IPS DF 6.9 (cell line): ENCODE results near the gene MED8.

Source experiments
- DNase-seq: peaks from one replicate; pipeline ENCODE4 v3.0.0-alpha.2; 2013; ENCODE audit warnings: low read depth, low spot score
- H3K27ac ChIP-seq: one replicate; pipeline ENCODE4 v1.5.1; 2013; ENCODE audit warnings: low read length, control low read depth
- H3K27me3 ChIP-seq: 2 replicates; pipeline ENCODE4 v1.6.1; 2013; ENCODE audit warnings: mild to moderate bottlenecking, low read length; ENCODE audit not compliant: control insufficient read depth, insufficient read depth
- H3K36me3 ChIP-seq: 2 replicates; pipeline ENCODE4 v1.6.1; 2013; ENCODE audit warnings: low read length; ENCODE audit not compliant: control insufficient read depth, insufficient read depth
- H3K4me1 ChIP-seq: 2 replicates; pipeline ENCODE4 v1.6.1; 2013; ENCODE audit warnings: low read length; ENCODE audit not compliant: control insufficient read depth, insufficient read depth
- H3K4me3 ChIP-seq: 2 replicates; pipeline ENCODE4 v1.5.1; 2013; ENCODE audit warnings: mild to moderate bottlenecking, low read length
- H3K9me3 ChIP-seq: 2 replicates; pipeline ENCODE4 v1.6.1; 2013; ENCODE audit warnings: low read length, inconsistent platforms; ENCODE audit not compliant: control insufficient read depth, insufficient read depth
- WGBS: extraction: QIAGEN DNeasy Blood & Tissue Kit; methylation state at CpG from one replicate; pipeline ENCODE4 v1.1.7; 2013; ENCODE audit warnings: mixed read lengths, missing lambda C conversion rate; ENCODE audit not compliant: insufficient read length, insufficient coverage; 5-methylcytosine and 5-hydroxymethylcytosine counted together

The MED8 gene, protein sequence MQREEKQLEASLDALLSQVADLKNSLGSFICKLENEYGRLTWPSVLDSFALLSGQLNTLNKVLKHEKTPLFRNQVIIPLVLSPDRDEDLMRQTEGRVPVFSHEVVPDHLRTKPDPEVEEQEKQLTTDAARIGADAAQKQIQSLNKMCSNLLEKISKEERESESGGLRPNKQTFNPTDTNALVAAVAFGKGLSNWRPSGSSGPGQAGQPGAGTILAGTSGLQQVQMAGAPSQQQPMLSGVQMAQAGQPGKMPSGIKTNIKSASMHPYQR

DNA sequence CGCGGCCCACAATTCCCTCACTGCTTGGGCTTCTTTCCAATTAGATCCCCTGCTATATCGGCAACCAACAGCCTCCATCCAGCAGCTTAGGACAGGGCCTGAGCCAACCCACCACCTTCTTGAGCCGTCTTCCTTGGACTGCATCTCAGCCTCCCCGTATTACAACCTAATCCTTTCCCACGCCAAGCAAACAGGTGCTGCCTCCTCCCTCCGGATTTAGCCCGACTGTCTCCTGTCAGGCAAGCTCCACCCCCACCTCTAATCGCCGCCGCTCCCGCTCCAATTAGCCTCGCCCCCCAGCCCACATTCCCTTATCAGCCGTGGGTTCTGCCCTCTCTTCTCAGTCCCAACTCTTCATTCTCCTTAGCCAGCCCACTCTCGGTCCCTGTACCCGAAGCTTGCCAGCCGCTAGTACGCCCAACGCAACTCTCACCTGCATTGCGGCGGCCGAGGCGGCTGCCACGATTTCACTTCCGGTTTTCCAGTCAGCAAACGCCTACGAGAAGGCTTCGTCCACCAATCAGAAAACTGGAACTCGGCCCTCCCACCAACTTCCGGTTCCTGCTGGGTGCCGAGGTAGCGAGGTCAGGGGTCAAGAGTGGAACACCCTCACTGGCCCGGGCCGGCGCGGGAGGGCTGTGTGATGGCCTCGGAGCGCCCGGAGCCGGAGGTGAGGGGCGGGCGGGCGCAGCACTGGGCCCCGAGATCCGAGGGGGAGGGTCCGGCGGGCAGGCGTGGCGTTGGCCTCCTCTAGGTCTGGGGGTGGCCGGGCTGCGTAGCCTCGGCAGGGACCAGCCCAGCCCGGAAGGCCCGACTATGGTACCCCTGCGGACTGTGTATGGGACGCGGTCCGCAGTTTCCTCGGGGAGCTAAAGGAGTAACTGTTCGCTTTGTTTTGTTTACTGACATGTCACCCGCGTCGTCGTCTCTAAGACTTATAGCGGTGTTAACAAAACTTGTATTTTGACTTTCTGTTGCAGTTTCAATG, at the start of gene MED8, which contains the start of gene SZT2:
MED8 (minus strand) TSS at position 475 of the 988 bp plus-strand sequence; CDS start at position 439, 36 bp downstream.
SZT2 (plus strand) TSS at position 574 of the 988 bp plus-strand sequence; CDS start at position 644, 70 bp downstream.
- H3K27ac ChIP-seq: no peak within 1 kb of the TSS
- H3K4me3 ChIP-seq: peak within 1 kb of the TSS; percentile 99
- no peaks in the 10 kb centered on the region for H3K9me3 ChIP-seq
- peak; percentile 94 for DNase-seq
- H3K4me1 ChIP-seq: no peaks in the 10 kb centered on the region
- no peaks in the 10 kb centered on the region for H3K27me3 ChIP-seq
- WGBS: no CpG with 5 or more reads among the region's 65 CpGs
- H3K36me3 ChIP-seq: peaks cover 17% of the 10 kb centered on the region; the same call in 1 of the 2 replicates

DNA sequence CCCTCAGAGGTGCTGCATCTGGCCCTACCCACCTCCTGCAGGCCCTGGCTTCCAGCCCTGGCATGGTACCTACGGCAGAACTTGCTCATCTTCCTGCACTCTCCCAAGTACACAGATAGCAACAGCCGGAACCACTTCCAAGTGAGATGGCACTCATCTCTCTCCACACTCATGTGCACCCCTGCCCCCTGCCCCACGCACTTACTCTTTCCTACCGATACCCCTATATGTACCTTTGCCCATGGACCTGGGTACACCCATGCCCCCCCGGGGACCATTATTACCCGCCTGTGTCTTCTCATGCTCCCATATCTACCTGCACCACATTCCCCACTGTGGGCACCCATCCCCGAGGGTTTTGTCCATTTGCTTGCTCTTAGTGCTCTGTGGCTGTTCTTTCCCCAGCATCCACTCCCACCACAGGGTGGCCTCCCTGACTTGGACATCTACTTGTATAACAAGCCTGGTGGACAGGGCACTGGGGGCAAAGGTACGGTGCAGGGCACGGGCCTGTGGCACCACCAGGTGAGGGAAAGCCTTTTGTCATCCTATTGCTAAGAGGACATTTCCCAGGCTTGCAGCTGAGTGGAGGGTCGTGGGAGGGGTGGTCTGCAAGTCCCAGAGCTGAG, 49.5 kb upstream of the MED8 start:
- WGBS: no CpG with 5 or more reads among the region's 10 CpGs
- H3K36me3 ChIP-seq: peaks cover 12% of the 10 kb centered on the region
- no peak for DNase-seq
- H3K9me3 ChIP-seq: no peaks in the 10 kb centered on the region
- no peaks in the 10 kb centered on the region for H3K27me3 ChIP-seq
- H3K4me3 ChIP-seq: no peak overlapping the region
- H3K27ac ChIP-seq: no peak overlapping the region
- H3K4me1 ChIP-seq: no peaks in the 10 kb centered on the region

DNA sequence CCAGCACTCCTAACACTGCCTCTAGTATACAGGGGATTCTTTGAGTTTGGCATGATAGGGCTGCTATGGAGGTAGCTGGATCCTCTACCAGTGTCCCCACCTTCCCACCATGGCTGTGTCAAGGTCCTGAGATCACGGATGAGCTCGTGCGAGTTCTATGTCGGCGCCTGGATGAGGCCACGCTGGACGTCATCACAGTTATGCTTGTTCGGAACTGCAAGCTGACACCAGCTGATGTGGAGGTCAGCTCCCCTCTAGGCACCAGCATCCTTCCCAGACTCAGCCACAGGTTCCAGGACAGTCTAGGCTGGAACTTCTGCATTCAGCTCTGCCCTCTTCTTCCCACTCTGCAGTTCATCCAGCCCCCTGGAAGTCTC, 49.0 kb upstream of the MED8 start:
- Histone ChIP-seq H3K27me3 (no peaks in the 10 kb centered on the region), H3K9me3 (no peaks in the 10 kb centered on the region), H3K36me3 (peaks cover 14% of the 10 kb centered on the region), H3K4me1 (no peaks in the 10 kb centered on the region), H3K4me3 (no peak overlapping the region), H3K27ac (no peak overlapping the region)
- no peak for DNase-seq
- WGBS: no CpG with 5 or more reads among the region's 8 CpGs

DNA sequence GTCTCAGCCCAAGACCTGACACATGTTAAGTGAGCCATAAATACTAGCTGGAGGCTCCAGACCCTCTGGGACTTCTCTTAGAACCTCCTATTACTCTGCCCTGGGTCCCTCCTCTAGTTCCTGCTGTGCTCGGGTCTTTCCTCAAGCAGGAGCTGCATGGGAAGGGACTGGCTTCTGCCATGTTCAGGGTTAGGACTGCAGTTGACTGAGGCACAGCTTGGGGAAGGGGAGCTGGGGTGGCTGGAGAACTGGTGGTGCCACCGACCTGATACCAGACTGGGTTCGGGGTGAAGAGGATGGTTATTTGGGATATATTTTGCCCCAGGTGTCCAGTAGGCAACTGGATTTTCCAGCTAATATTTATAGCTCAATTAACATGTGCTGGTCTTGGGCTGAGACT, 48.4 kb upstream of the MED8 start:
- H3K27me3 ChIP-seq: no peaks in the 10 kb centered on the region
- no peak overlapping the region for H3K4me3 ChIP-seq
- H3K27ac ChIP-seq: no peak overlapping the region
- no peak for DNase-seq
- H3K36me3 ChIP-seq: peaks cover 13% of the 10 kb centered on the region
- WGBS: no CpG with 5 or more reads among the region's 3 CpGs
- no peaks in the 10 kb centered on the region for H3K4me1 ChIP-seq
- H3K9me3 ChIP-seq: no peaks in the 10 kb centered on the region

DNA sequence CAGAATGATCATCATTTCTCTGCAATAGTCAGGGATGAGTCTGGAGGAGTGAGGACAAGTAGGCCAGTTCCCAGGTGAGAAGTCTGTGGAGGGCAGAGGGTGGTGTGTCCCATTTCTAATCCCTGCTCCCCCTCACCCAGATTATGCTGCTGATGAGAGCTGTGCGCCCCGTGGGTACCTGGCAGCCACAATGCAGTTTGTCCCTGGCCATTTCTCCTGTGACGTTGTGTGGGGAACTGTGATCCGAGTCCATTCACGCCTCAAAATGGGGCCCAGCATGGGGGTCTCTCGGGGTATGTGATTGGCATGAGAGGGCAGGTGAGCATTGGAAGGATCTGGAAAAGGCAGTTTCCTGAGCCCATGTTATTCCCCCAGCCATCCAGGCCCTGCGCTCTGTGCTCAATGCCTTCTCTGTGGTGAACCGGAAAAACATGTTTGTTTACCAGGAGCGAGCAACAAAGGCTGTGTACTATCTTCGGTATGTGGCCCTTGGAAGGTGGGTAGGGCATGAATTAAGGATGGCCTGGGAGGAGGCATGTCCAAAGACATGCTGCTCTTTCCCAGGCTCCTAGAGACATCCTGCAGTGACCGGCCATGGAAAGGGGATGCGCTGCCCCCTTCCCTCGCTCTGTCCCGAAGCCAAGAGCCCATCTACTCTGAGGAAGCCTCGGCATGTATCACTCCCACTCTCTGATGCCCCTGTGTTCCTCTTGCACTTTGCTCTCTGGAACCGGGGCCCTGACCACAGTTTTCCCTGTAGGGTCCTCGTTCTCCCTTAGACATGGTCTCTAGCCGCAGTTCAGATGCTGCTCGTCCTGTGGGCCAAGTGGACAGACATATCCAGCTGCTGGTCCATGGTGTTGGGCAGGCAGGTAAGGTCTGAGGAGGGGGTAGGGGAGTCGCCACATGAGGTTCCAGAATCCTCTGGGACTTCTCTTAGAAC, 47.7 kb upstream of the MED8 start:
- no peak overlapping the region for H3K27ac ChIP-seq
- no peaks in the 10 kb centered on the region for H3K4me1 ChIP-seq
- no peaks in the 10 kb centered on the region for H3K27me3 ChIP-seq
- no peak for DNase-seq
- no peaks in the 10 kb centered on the region for H3K9me3 ChIP-seq
- H3K4me3 ChIP-seq: no peak overlapping the region
- no CpG with 5 or more reads among the region's 20 CpGs for WGBS
- H3K36me3 ChIP-seq: peaks cover 19% of the 10 kb centered on the region

DNA sequence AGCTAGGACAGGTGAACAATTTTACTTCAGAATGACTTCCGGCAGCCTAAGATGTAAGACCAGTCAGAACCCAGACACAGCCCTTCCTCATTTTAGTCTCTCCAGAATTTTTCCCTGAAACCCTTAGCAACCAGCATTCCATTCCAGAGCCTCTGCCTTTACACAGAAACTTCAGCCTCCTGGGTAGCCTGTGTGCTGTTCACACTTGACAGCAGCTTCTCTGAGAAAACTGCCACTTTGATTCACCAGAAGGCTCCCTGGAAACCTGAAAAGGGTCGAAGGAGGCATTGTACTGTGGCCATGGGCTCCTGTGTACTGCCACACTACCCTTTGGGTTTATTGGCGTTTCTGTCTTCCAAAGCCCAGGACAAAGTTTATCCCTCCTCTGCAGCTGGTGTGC, 46.8 kb upstream of the MED8 start:
- Histone ChIP-seq H3K4me3 (no peak overlapping the region), H3K36me3 (peaks cover 23% of the 10 kb centered on the region), H3K27ac (no peak overlapping the region), H3K9me3 (no peaks in the 10 kb centered on the region), H3K4me1 (no peaks in the 10 kb centered on the region), H3K27me3 (no peaks in the 10 kb centered on the region)
- no peak for DNase-seq
- no CpG with 5 or more reads among the region's 3 CpGs for WGBS

DNA sequence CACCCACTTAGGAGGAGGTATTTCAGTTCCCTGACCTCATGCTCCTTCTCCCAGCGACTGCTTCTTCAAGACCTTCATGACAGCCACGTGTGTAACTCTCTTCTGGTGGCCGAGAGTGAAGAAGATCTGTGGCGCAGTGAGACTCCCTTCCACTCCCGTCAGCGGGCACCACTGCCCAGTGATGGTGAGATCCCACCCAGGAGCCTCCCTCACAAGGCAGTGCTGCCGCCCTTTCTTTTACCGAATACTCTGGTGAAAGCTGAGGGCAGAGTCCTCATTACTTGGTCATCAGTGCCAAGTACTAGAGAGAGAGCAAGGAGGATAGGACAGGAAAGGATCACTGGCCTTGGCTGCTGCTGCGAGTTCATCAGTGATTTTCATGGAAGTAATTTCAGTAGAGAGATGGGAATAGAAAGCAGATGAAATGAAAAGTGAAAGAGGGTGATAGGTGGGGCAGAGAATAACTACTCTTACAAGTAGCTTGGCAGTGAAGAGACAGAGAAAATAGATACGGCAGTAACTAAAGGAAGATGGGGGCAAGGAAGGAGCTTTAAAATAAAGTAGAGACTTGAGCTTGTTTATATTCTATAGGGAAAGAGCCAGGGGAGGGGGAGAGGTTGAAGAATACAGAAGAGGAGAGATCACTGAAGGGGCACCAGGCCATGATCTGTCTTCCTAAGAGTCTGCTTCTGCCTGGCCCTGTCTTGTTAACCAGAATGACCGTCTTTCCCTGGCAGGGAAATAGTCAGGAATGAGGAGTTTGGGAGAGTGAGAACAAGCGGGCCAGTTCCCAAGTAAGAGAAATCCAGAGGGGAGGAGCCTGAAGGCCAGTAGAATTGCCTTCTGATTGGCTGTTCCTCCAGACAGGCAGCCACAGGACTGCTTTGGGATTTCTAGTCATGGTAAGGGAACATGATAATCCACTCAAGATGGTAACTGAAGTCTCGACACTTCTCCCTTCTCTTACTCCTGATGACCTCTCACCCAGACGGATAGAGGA, 45.8 kb upstream of the MED8 start:
- no peak overlapping the region for H3K27ac ChIP-seq
- no peak overlapping the region for H3K4me3 ChIP-seq
- no CpG with 5 or more reads among the region's 14 CpGs for WGBS
- H3K4me1 ChIP-seq: no peaks in the 10 kb centered on the region
- peaks cover 27% of the 10 kb centered on the region for H3K36me3 ChIP-seq
- H3K27me3 ChIP-seq: no peaks in the 10 kb centered on the region
- no peak for DNase-seq
- H3K9me3 ChIP-seq: no peaks in the 10 kb centered on the region

DNA sequence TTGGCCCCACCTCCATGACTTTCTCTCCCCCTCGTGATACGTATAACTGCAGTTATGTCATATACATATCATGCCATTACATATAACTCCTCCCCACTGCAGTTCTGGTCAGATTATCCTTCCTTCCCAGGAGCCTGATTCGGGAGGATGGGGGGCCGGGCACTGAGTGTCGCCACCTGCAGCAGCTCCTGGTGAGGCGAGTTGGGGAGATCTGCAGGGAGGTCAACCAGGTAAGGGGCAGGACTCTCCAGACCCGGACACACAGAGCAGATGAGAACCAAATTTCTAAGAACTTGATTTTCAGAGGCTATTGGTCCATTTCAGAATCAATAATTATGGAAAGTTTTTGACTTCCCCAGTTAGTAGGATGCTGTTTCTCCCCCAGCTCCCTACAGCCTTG, 44.7 kb upstream of the MED8 start:
- no CpG with 5 or more reads among the region's 7 CpGs for WGBS
- Histone ChIP-seq H3K36me3 (peaks cover 24% of the 10 kb centered on the region), H3K27ac (no peak overlapping the region), H3K27me3 (no peaks in the 10 kb centered on the region), H3K9me3 (no peaks in the 10 kb centered on the region), H3K4me1 (no peaks in the 10 kb centered on the region), H3K4me3 (no peak overlapping the region)
- DNase-seq: no peak

DNA sequence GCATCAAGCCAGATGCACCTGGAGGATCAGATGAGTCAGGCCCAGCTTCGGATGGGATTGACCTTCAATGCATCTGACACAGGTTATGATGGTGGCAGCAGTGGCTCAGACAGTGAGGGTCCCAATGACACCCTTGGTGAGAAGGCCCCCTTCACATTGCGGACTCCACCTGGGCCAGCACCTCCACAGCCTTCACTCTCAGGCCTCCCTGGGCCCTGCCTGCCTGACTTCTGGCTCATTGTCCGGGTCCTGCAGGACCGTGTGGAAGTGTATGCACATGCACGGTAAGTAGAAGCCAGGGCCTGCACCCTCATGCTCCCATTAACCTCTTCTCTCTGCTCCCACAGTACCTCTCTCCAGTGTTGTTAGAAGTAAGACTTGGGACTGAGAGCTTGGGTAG, 43.3 kb upstream of the MED8 start:
- no peak for DNase-seq
- Histone ChIP-seq H3K9me3 (no peaks in the 10 kb centered on the region), H3K4me3 (no peak overlapping the region), H3K36me3 (peaks cover 27% of the 10 kb centered on the region), H3K27me3 (no peaks in the 10 kb centered on the region), H3K4me1 (no peaks in the 10 kb centered on the region), H3K27ac (no peak overlapping the region)
- WGBS: no CpG with 5 or more reads among the region's 5 CpGs
